SK-N-SH treated with all-trans-retinoic acid at 6 μM for 48 hours (cell line): ENCODE data around the gene TGFBR3.

Experiments
- ISL1 ChIP-seq: fragments of 250-450 bp; sonication (Bioruptor Pico); IDR thresholded peaks from 2 replicates; pipeline ENCODE4 v2.1.2; 2022; ENCODE audit warnings: mild to moderate bottlenecking, moderate library complexity
- OSR1 ChIP-seq: fragments of 250-450 bp; sonication (Bioruptor Pico); IDR thresholded peaks from 2 replicates; pipeline ENCODE4 v1.8.0; 2022; ENCODE audit warnings: moderate library complexity, mild to moderate bottlenecking, inconsistent platforms
- PPARA ChIP-seq: fragments of 250-450 bp; sonication (Bioruptor Pico); IDR thresholded peaks from 2 replicates; pipeline ENCODE4 v1.5.0; 2020; ENCODE audit warnings: mild to moderate bottlenecking, borderline replicate concordance
- RARB ChIP-seq: fragments of 250-450 bp; sonication (Bioruptor Pico); IDR thresholded peaks from 2 replicates; pipeline ENCODE4 v1.8.0; 2021; ENCODE audit warnings: mild to moderate bottlenecking, moderate library complexity
- TOX ChIP-seq: fragments of 250-450 bp; sonication (Bioruptor Pico); IDR thresholded peaks from 2 replicates; pipeline ENCODE4 v1.8.0; 2021; ENCODE audit warnings: mild to moderate bottlenecking, moderate library complexity, borderline replicate concordance
- ZFP30 ChIP-seq: fragments of 450-650 bp; formaldehyde crosslinking; IDR thresholded peaks from 2 replicates; pipeline ENCODE4 v1.5.0; 2022; ENCODE audit warnings: mild to moderate bottlenecking, moderate library complexity

DNA sequence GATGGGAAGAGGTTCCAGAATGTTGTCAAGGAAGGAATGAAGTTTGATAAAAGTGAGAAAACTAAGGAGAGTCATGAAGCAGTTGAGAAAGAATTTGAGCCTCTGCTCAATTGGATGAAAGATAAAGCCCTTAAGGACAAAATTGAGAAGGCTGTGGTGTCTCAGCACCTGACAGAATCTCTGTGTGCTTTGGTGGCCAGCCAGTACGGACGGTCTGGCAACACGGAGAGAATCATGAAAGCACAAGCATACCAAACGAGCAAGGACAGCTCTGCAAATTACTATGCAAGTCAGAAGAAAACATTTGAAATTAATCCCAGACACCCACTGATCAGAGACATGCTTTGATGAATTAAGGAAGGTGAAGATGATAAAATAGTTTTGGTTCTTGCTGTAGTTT lies 242.5 kb downstream of the TGFBR3 start:
- no peak for TF ChIP-seq PPARA (CRISPR knock-in tag)
- no peak for TF ChIP-seq RARB
- no peak for TF ChIP-seq ISL1 (CRISPR knock-in tag)
- TF ChIP-seq TOX (CRISPR knock-in tag): no peak
- no peak for TF ChIP-seq ZFP30 (CRISPR knock-in tag)
- TF ChIP-seq OSR1: no peak
